Neural cell (in vitro differentiated cells): Measurements from ENCODE around the gene C22orf39. TPM values are rescaled to one million over a fixed set of nuclear protein-coding genes. Genes with fewer than 3 reads are reported as not detected.

Source experiments
- H2AFZ ChIP-seq: fragments of 200-600, 300-800 bp; sonication (generic), shearing (Covaris generic); 2 replicates; pipeline ENCODE4 v1.6.0; 2014; ENCODE audit warnings: low read depth, mild to moderate bottlenecking, antibody characterized with exemption, low read length, moderate library complexity
- H3F3A ChIP-seq: fragments of 200-600 bp; shearing (Covaris generic); 2 replicates; pipeline ENCODE4 v1.6.1; 2016; ENCODE audit warnings: mild to moderate bottlenecking, moderate library complexity, mixed read lengths, antibody characterized with exemption, low read length; ENCODE audit not compliant: insufficient read depth, poor library complexity, severe bottlenecking
- H3K27ac ChIP-seq: fragments of 200-600, 300-800 bp; sonication (generic), shearing (Covaris generic); 2 replicates; pipeline ENCODE4 v1.5.1; 2014; ENCODE audit warnings: mild to moderate bottlenecking, low read length, moderate library complexity
- H3K27me3 ChIP-seq: fragments of 300-800, 200-600 bp; sonication (generic), shearing (Covaris generic); 2 replicates; pipeline ENCODE4 v1.6.0; 2014; ENCODE audit warnings: mild to moderate bottlenecking, low read depth, low read length, moderate library complexity; ENCODE audit not compliant: insufficient read depth
- H3K36me3 ChIP-seq: fragments of 300-800, 200-600 bp; sonication (generic), shearing (Covaris generic); 2 replicates; pipeline ENCODE4 v1.5.1; 2014; ENCODE audit warnings: mild to moderate bottlenecking, antibody characterized with exemption, low read length, moderate library complexity; ENCODE audit not compliant: insufficient read depth
- H3K4me2 ChIP-seq: fragments of 300-800, 200-600 bp; sonication (generic), shearing (Covaris generic); 2 replicates; pipeline ENCODE4 v1.6.0; 2014; ENCODE audit warnings: mild to moderate bottlenecking, low read length
- H3K4me3 ChIP-seq: fragments of 300-800, 200-600 bp; sonication (generic), shearing (Covaris generic); 2 replicates; pipeline ENCODE4 v1.5.1; 2014; ENCODE audit warnings: mild to moderate bottlenecking, low read length, moderate library complexity
- H3K79me2 ChIP-seq: fragments of 200-600 bp; shearing (Covaris generic); replicated peaks from 2 replicates; pipeline ENCODE4 v1.6.0; 2014; ENCODE audit warnings: mild to moderate bottlenecking, low read length, moderate library complexity; ENCODE audit not compliant: insufficient read depth
- H3K9ac ChIP-seq: fragments of 300-800, 200-600 bp; sonication (generic), shearing (Covaris generic); 2 replicates; pipeline ENCODE4 v1.6.1; 2016; ENCODE audit warnings: mild to moderate bottlenecking, low read length, mixed read lengths
- H3K9me2 ChIP-seq: fragments of 200-600 bp; shearing (Covaris generic); 2 replicates; pipeline ENCODE4 v1.6.1; 2016; ENCODE audit warnings: mild to moderate bottlenecking, low read length, mixed read lengths; ENCODE audit not compliant: insufficient read depth
- H3K9me3 ChIP-seq: fragments of 200-600, 300-800 bp; sonication (generic), shearing (Covaris generic); 2 replicates; pipeline ENCODE4 v1.6.1; 2016; ENCODE audit warnings: mild to moderate bottlenecking, mixed run types, low read length, moderate library complexity, mixed read lengths
- H4K20me1 ChIP-seq: fragments of 200-600 bp; shearing (Covaris generic); 2 replicates; pipeline ENCODE4 v1.6.1; 2016; ENCODE audit warnings: mild to moderate bottlenecking, mixed run types; ENCODE audit not compliant: insufficient read depth
- CTCF ChIP-seq: fragments of 450-650 bp; IDR thresholded peaks from 2 replicates; pipeline ENCODE4 v1.5.1; 2014; ENCODE audit warnings: antibody characterized with exemption, mild to moderate bottlenecking, moderate library complexity; ENCODE audit not compliant: poor library complexity, severe bottlenecking
- EP300 ChIP-seq: fragments of 450-650 bp; conservative IDR thresholded peaks from 2 replicates; pipeline ENCODE4 v1.6.1; 2014; ENCODE audit warnings: antibody characterized with exemption, mild to moderate bottlenecking, moderate library complexity; ENCODE audit not compliant: poor library complexity, severe bottlenecking
- EZH2 ChIP-seq: fragments of 200-600, 300-800 bp; shearing (Covaris generic), sonication (generic); IDR thresholded peaks from 2 replicates; pipeline ENCODE4 v1.6.1; 2014; ENCODE audit warnings: antibody characterized with exemption, low read length, borderline replicate concordance, mild to moderate bottlenecking; ENCODE audit not compliant: insufficient read depth, poor library complexity, severe bottlenecking
- MXI1 ChIP-seq: fragments of 450-650 bp; conservative IDR thresholded peaks from 2 replicates; pipeline ENCODE4 v1.6.1; 2014; ENCODE audit warnings: antibody characterized with exemption, mild to moderate bottlenecking; ENCODE audit not compliant: poor library complexity, severe bottlenecking
- POLR2AphosphoS5 ChIP-seq: IDR thresholded peaks from 2 replicates; pipeline ENCODE4 v1.6.1; 2012
- RAD21 ChIP-seq: fragments of 450-650 bp; conservative IDR thresholded peaks from 2 replicates; pipeline ENCODE4 v1.6.1; 2014; ENCODE audit warnings: antibody characterized with exemption, mild to moderate bottlenecking, moderate library complexity
- REST ChIP-seq: IDR thresholded peaks from 2 replicates; pipeline ENCODE4 v1.6.1; 2012; ENCODE audit warnings: borderline replicate concordance
- SMC3 ChIP-seq: fragments of 450-650 bp; conservative IDR thresholded peaks from 2 replicates; pipeline ENCODE4 v1.6.1; 2014; ENCODE audit warnings: antibody characterized with exemption, mild to moderate bottlenecking, moderate library complexity; ENCODE audit not compliant: poor library complexity
- TAF1 ChIP-seq: IDR thresholded peaks from 2 replicates; pipeline ENCODE4 v1.6.1; 2012; ENCODE audit warnings: low read depth
- polyA plus RNA-seq: library from polyadenylated mRNA; depleted of rRNA; stranded (reverse); fragments of >200 nt; gene quantifications from 2 replicates; pipeline ENCODE4 v1.2.3, GENCODE V29; 2014

Gene C22orf39
- polyA plus RNA-seq, 1 donor from 2014 or later, result 94.9 TPM

- TF ChIP-seq POLR2AphosphoS5 (no peak), CTCF (no peak), MXI1 (no peak), EZH2 (no peak), TAF1 (no peak), RAD21 (no peak), EP300 (no peak), SMC3 (no peak), REST (no peak)
- H4K20me1 ChIP-seq, result no peaks in the 10 kb centered on the region
- H3K4me3 ChIP-seq, result no peak overlapping the region
- no peak overlapping the region for H3K4me2 ChIP-seq
- no peaks in the 10 kb centered on the region for H3K9me3 ChIP-seq
- no peak overlapping the region for H3K27ac ChIP-seq
- H3K9me2 ChIP-seq, result no peaks in the 10 kb centered on the region
- H2AFZ ChIP-seq, result no peak overlapping the region
- peaks cover under 1% of the 10 kb centered on the region for H3K79me2 ChIP-seq
- no peak overlapping the region for H3K9ac ChIP-seq
- H3F3A ChIP-seq, result no peaks in the 10 kb centered on the region
- no peaks in the 10 kb centered on the region for H3K36me3 ChIP-seq
- H3K27me3 ChIP-seq, result no peaks in the 10 kb centered on the region
Measured at GRCh38 chr22:19483481-19484244, 36.2 kb upstream of the C22orf39 start.

GRCh38 chr22:19482297-19482696 lies 34.8 kb upstream of the C22orf39 start:
- Histone ChIP-seq H3K79me2 (peaks cover 14% of the 10 kb centered on the region), H2AFZ (no peak overlapping the region), H3F3A (no peaks in the 10 kb centered on the region), H3K4me3 (no peak overlapping the region), H3K9me2 (no peaks in the 10 kb centered on the region), H3K36me3 (no peaks in the 10 kb centered on the region), H3K27me3 (no peaks in the 10 kb centered on the region), H3K4me2 (no peak overlapping the region), H3K27ac (no peak overlapping the region), H3K9ac (no peak overlapping the region), H4K20me1 (no peaks in the 10 kb centered on the region), H3K9me3 (no peaks in the 10 kb centered on the region)
- TF ChIP-seq REST (no peak), RAD21 (no peak), POLR2AphosphoS5 (no peak), EP300 (no peak), EZH2 (no peak), CTCF (no peak), MXI1 (no peak), SMC3 (no peak), TAF1 (no peak)
